OCI-LY1 (cell line): ENCODE measurements around the gene TEAD4.

Source experiments
- H2AFZ ChIP-seq: fragments of 200-600 bp; sonication (generic), shearing (Covaris generic); 2 replicates; pipeline ENCODE4 v1.6.0; 2014; ENCODE audit warnings: antibody characterized with exemption, mild to moderate bottlenecking, low read length
- H3F3A ChIP-seq: fragments of 200-600 bp; sonication (generic), shearing (Covaris generic); 2 replicates; pipeline ENCODE4 v1.6.0; 2014; ENCODE audit warnings: mild to moderate bottlenecking, antibody characterized with exemption, low read length, moderate library complexity; ENCODE audit not compliant: insufficient read depth
- H3K27ac ChIP-seq: fragments of 200-600 bp; sonication (generic); 2 replicates; pipeline ENCODE4 v1.5.1; 2014; ENCODE audit warnings: low read length, mixed run types, mild to moderate bottlenecking, low read depth; ENCODE audit not compliant: poor library complexity, severe bottlenecking
- H3K27me3 ChIP-seq: fragments of 200-600 bp; sonication (generic); 2 replicates; pipeline ENCODE4 v1.6.0; 2014; ENCODE audit warnings: antibody characterized with exemption, mild to moderate bottlenecking, low read length, moderate library complexity; ENCODE audit not compliant: insufficient read depth
- H3K36me3 ChIP-seq: fragments of 200-600 bp; sonication (generic); 2 replicates; pipeline ENCODE4 v1.6.1; 2014; ENCODE audit warnings: mild to moderate bottlenecking, antibody characterized with exemption, low read length, moderate library complexity, mixed read lengths; ENCODE audit not compliant: insufficient read depth
- H3K4me1 ChIP-seq: fragments of 200-600 bp; sonication (generic); 2 replicates; pipeline ENCODE4 v1.5.1; 2014; ENCODE audit warnings: mild to moderate bottlenecking, low read length, moderate library complexity; ENCODE audit not compliant: insufficient read depth, severe bottlenecking
- H3K4me2 ChIP-seq: fragments of 200-600 bp; sonication (generic), shearing (Covaris generic); 2 replicates; pipeline ENCODE4 v1.6.1; 2014; ENCODE audit warnings: low read length
- H3K4me3 ChIP-seq: fragments of 200-600 bp; sonication (generic); 2 replicates; pipeline ENCODE4 v1.5.1; 2014; ENCODE audit warnings: low read length, low read depth, mild to moderate bottlenecking, mixed read lengths; ENCODE audit not compliant: poor library complexity, severe bottlenecking
- H3K79me2 ChIP-seq: fragments of 200-600 bp; shearing (Covaris generic); 2 replicates; pipeline ENCODE4 v1.6.1; 2016; ENCODE audit warnings: mixed run types, low read length, mixed read lengths; ENCODE audit not compliant: insufficient read depth
- H3K9ac ChIP-seq: fragments of 200-600 bp; sonication (generic), shearing (Covaris generic); 2 replicates; pipeline ENCODE4 v1.6.1; 2014; ENCODE audit warnings: mild to moderate bottlenecking, low read length, mixed read lengths
- H3K9me2 ChIP-seq: fragments of 200-600 bp; sonication (generic), shearing (Covaris generic); 2 replicates; pipeline ENCODE4 v1.6.1; 2014; ENCODE audit warnings: low read depth, mild to moderate bottlenecking, low read length, mixed read lengths
- H3K9me3 ChIP-seq: fragments of 200-600 bp; shearing (Covaris generic); 2 replicates; pipeline ENCODE4 v1.6.1; 2014; ENCODE audit warnings: low read length, mixed read lengths
- H4K20me1 ChIP-seq: fragments of 200-600 bp; sonication (generic), shearing (Covaris generic); 2 replicates; pipeline ENCODE4 v1.6.0; 2016; ENCODE audit warnings: mild to moderate bottlenecking, low read length; ENCODE audit not compliant: insufficient read depth
- EZH2 ChIP-seq: fragments of 200-600 bp; sonication (generic), shearing (Covaris generic); IDR thresholded peaks from 2 replicates; pipeline ENCODE4 v1.8.0; 2017; ENCODE audit warnings: borderline replicate concordance, mixed run types, mild to moderate bottlenecking, antibody characterized with exemption, low read length, moderate library complexity, mixed read lengths
- TF ChIP-seq, protein P1 (sequence below): fragments of 200-600 bp; sonication (generic), shearing (Covaris generic); IDR thresholded peaks from 2 replicates; pipeline ENCODE4 v1.5.1; 2017; ENCODE audit warnings: mild to moderate bottlenecking, antibody characterized with exemption, low read length, moderate library complexity, mixed read lengths

Gene TEAD4

DNA sequence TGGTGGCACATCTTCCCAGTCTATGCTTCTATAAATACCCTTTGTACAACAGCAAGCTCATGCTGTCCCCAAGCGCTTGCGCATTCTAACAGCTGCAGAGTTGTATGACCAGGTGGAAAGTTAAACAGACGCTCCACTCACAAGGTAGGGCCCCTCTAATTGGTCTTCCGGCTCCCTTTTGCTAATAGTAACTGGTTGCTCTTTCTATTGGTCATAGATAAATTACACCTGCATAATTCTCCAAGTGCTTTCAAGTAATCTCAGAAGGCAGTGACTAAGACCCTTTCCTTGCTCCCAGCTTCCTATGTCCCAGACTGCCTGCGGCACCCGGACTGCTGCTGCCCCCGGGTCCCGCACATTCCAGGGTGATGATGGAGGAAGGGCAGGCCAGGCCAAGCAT lies 111.9 kb downstream of the TEAD4 start:
- Histone ChIP-seq H3K9me2 (no peaks in the 10 kb centered on the region), H3K4me2 (no peak overlapping the region), H2AFZ (no peak overlapping the region), H3K9ac (no peak overlapping the region), H3K36me3 (no peaks in the 10 kb centered on the region), H3K4me1 (no peaks in the 10 kb centered on the region), H3F3A (no peaks in the 10 kb centered on the region), H3K9me3 (no peaks in the 10 kb centered on the region), H3K27me3 (no peaks in the 10 kb centered on the region), H3K27ac (no peak overlapping the region), H4K20me1 (no peaks in the 10 kb centered on the region), H3K4me3 (no peak overlapping the region), H3K79me2 (no peaks in the 10 kb centered on the region)
- TF ChIP-seq, protein P1, sequence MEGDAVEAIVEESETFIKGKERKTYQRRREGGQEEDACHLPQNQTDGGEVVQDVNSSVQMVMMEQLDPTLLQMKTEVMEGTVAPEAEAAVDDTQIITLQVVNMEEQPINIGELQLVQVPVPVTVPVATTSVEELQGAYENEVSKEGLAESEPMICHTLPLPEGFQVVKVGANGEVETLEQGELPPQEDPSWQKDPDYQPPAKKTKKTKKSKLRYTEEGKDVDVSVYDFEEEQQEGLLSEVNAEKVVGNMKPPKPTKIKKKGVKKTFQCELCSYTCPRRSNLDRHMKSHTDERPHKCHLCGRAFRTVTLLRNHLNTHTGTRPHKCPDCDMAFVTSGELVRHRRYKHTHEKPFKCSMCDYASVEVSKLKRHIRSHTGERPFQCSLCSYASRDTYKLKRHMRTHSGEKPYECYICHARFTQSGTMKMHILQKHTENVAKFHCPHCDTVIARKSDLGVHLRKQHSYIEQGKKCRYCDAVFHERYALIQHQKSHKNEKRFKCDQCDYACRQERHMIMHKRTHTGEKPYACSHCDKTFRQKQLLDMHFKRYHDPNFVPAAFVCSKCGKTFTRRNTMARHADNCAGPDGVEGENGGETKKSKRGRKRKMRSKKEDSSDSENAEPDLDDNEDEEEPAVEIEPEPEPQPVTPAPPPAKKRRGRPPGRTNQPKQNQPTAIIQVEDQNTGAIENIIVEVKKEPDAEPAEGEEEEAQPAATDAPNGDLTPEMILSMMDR, result no peak
- TF ChIP-seq EZH2, result no peak

DNA sequence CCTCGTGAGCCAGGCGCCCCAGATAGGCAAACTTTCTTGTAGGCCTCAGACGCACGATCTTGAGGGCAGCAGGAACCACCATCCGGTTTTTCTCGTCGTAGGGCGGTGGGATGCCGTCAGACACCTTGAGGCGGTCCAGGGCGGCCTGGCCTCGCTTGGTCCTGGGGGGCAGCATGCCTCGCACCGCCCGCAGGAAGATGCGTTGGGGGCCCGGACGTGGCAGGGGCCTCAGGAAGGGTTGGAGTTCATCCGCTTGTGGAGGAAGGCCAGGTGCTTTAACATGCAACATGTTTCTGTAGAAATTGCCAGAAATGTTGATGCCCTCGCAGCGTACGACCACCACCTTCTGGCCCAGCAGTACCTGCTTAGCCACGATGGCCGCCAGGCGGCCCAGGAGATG lies 112.5 kb downstream of the TEAD4 start:
- peaks cover 6% of the 10 kb centered on the region for H3K4me1 ChIP-seq
- no peak overlapping the region for H3K4me3 ChIP-seq
- H3F3A ChIP-seq, result no peaks in the 10 kb centered on the region
- H2AFZ ChIP-seq, result no peak overlapping the region
- no peaks in the 10 kb centered on the region for H3K9me2 ChIP-seq
- no peak for TF ChIP-seq EZH2
- TF ChIP-seq, protein P1, result no peak
- no peaks in the 10 kb centered on the region for H4K20me1 ChIP-seq
- no peaks in the 10 kb centered on the region for H3K9me3 ChIP-seq
- no peaks in the 10 kb centered on the region for H3K79me2 ChIP-seq
- no peaks in the 10 kb centered on the region for H3K36me3 ChIP-seq
- no peak overlapping the region for H3K4me2 ChIP-seq
- no peak overlapping the region for H3K27ac ChIP-seq
- no peaks in the 10 kb centered on the region for H3K27me3 ChIP-seq
- H3K9ac ChIP-seq, result no peak overlapping the region

DNA sequence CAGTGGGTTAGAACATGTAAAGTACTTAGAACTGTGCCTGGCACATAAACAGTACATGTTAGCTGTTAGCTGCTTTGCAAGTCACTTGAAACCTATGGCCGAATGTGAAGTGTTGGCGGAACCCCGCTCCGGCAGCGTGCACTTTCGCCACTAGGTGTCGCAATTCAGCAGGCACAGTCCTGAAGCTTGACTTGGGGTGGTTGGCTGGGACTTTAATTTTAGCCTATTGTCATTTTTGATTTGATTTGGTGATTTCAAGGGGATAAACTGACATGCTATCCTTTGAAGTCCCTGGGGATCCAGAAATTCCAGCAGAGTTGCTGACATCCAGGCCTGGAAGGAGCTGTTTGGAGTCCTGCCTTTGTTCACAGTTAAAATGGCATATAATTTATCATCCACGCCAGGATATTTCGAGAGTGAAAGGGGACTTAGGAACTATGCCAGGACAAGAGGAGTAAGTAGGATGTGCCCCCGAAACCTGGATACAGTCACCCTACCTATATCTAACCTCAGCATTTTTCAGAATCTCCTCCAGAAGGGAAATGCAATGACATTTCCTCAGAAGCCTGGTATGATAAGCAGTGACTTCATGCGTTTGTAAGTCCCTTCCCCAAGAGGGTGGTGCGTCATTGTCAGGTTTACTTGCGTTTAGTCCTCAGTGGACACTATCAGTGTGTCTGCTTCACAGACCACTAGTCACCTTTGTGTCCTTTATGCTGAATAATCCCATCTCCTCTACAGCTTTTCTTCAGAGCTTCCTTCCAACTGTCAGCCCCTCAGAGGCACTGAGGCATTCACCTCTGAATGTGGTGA lies 114.4 kb downstream of the TEAD4 start:
- peaks cover 6% of the 10 kb centered on the region for H3K4me1 ChIP-seq
- H2AFZ ChIP-seq, result no peak overlapping the region
- no peaks in the 10 kb centered on the region for H3F3A ChIP-seq
- no peaks in the 10 kb centered on the region for H3K79me2 ChIP-seq
- no peaks in the 10 kb centered on the region for H3K9me3 ChIP-seq
- no peaks in the 10 kb centered on the region for H3K36me3 ChIP-seq
- no peaks in the 10 kb centered on the region for H3K27me3 ChIP-seq
- TF ChIP-seq, protein P1, result peak; percentile 98
- TF ChIP-seq EZH2, result no peak
- H4K20me1 ChIP-seq, result no peaks in the 10 kb centered on the region
- H3K4me2 ChIP-seq, result no peak overlapping the region
- H3K9me2 ChIP-seq, result no peaks in the 10 kb centered on the region
- no peak overlapping the region for H3K27ac ChIP-seq
- no peak overlapping the region for H3K4me3 ChIP-seq
- no peak overlapping the region for H3K9ac ChIP-seq
